ENCODE data around the gene PTPN4. TPM values are rescaled to one million over a fixed set of nuclear protein-coding genes. Genes with fewer than 3 reads are reported as not detected.
"Not testable (repeated sequence)": the region's sequence is repeated elsewhere in the genome, so short reads cannot be mapped to it uniquely, and the experiment has no call there.

The PTPN4 gene
- total RNA-seq, 1 donor from 2014 or later: 37.4 TPM

DNA sequence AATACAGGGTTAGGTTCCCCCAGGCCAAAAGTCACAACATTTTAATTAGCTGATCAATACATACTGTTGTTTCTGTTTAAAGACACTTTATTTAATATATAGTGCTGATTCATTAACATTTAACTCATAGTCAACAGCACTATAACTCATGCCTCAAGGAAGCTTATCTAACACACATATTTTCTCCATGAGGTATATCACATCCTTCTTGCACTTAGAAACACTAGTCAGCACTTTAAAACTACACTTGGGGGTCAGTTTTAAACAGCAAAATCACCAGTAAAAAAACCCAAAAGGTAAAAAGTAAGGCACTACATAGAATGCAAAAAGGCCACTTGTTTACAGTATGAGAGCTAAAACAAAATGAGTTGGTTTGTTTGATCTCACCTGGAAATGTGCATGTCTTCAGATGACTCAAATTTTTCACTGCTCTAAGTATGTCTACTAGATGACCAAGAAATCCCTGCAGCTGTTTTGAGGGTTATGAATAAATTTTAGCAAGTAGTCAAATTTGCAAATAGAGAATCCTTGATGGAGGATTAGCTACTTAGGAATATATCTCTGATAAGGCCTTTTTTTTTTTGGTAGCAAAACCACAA is 199.0 kb downstream of the PTPN4 start:
- peaks cover 45% of the 10 kb centered on the region for H3K36me3 Mint-ChIP-seq
- no peaks in the 10 kb centered on the region for H3K27me3 Mint-ChIP-seq
- TF ChIP-seq, protein P1, sequence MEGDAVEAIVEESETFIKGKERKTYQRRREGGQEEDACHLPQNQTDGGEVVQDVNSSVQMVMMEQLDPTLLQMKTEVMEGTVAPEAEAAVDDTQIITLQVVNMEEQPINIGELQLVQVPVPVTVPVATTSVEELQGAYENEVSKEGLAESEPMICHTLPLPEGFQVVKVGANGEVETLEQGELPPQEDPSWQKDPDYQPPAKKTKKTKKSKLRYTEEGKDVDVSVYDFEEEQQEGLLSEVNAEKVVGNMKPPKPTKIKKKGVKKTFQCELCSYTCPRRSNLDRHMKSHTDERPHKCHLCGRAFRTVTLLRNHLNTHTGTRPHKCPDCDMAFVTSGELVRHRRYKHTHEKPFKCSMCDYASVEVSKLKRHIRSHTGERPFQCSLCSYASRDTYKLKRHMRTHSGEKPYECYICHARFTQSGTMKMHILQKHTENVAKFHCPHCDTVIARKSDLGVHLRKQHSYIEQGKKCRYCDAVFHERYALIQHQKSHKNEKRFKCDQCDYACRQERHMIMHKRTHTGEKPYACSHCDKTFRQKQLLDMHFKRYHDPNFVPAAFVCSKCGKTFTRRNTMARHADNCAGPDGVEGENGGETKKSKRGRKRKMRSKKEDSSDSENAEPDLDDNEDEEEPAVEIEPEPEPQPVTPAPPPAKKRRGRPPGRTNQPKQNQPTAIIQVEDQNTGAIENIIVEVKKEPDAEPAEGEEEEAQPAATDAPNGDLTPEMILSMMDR (conservative IDR thresholded peaks at IDR 0.05): no peak
- H3K4me3 Mint-ChIP-seq: no peak overlapping the region
- DNase-seq (ENCODE audit: extremely low spot score, unreplicated experiment): no peak
- H3K9me3 Mint-ChIP-seq: no peaks in the 10 kb centered on the region
- no peaks in the 10 kb centered on the region for H3K4me1 Mint-ChIP-seq (ENCODE audit: unreplicated experiment)
- H3K27ac Mint-ChIP-seq: no peak overlapping the region

DNA sequence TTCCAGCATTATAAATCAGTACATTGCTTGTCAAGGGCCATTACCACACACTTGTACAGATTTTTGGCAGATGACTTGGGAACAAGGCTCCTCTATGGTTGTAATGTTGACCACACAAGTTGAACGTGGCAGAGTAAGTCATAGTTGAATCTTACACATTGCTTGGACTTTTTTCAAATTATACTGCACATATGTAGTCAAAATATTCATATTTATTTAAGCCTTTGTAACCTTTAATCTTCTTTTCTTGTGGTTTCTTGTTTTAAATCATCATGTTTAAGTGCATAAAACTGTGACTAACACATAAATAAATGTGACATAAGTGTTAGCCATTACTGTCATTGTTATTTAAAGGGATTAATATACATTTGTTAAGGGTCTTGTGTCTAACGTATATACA is 201.1 kb downstream of the PTPN4 start:
- H3K36me3 Mint-ChIP-seq: peaks cover 49% of the 10 kb centered on the region

DNA sequence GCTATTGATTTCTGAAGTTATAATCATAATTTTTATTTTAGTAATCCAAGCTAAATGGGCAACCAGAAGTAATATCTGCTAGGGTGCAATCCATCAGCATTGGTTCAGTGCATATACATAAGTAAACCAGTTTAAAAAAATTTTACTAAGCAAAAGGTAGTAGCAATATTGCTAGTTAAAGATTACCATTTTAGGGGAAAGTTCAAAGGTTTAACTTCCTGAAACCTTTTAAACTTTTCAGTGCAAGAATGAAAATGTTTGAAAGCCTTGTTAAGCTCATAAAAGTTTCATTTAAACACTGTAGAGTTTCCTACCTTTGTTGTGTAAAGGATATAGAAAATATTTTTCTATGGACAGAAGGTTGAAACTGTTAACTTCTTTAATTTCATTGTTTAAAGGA is 222.2 kb downstream of the PTPN4 start:
- no peaks in the 10 kb centered on the region for H3K27me3 Mint-ChIP-seq

More for the DNA sequence above, 201.1 kb downstream of the PTPN4 start:
- no peaks in the 10 kb centered on the region for H3K9me3 Mint-ChIP-seq
- no peaks in the 10 kb centered on the region for H3K27me3 Mint-ChIP-seq
- H3K27ac Mint-ChIP-seq: no peak overlapping the region
- H3K4me3 Mint-ChIP-seq: no peak overlapping the region
- H3K4me1 Mint-ChIP-seq (ENCODE audit: unreplicated experiment): no peaks in the 10 kb centered on the region
- no peak for DNase-seq (ENCODE audit: extremely low spot score, unreplicated experiment)
- TF ChIP-seq, protein P1 (conservative IDR thresholded peaks at IDR 0.05): no peak

DNA sequence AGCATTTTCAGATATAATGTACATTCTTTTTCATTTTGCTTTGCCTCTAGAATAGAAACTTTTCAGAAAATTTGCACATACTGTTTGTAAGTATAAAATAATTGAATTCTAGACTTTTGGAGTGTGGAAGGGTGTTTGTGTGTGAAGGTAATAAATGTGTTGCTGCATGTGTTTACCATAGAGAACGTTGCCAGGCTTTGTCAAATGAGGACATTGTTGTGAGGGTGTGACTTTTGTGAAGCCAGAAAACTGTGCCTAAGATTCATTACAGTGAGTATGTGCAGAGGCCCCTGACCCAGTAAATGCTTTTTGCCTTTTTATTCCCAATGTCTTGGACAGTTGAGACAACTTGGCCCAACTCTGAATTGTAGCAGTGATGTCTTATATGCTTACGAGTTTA is 222.8 kb downstream of the PTPN4 start:
- no peaks in the 10 kb centered on the region for H3K4me1 Mint-ChIP-seq (ENCODE audit: unreplicated experiment)
- H3K9me3 Mint-ChIP-seq: no peaks in the 10 kb centered on the region
- H3K36me3 Mint-ChIP-seq: no peaks in the 10 kb centered on the region
- no peak overlapping the region for H3K27ac Mint-ChIP-seq
- no peak for DNase-seq (ENCODE audit: extremely low spot score, unreplicated experiment)
- no peaks in the 10 kb centered on the region for H3K27me3 Mint-ChIP-seq
- TF ChIP-seq, protein P1 (conservative IDR thresholded peaks at IDR 0.05): no peak
- H3K4me3 Mint-ChIP-seq: no peak overlapping the region

More for the DNA sequence above, 222.2 kb downstream of the PTPN4 start:
- no peak for DNase-seq (ENCODE audit: extremely low spot score, unreplicated experiment)
- no peaks in the 10 kb centered on the region for H3K9me3 Mint-ChIP-seq
- no peak overlapping the region for H3K4me3 Mint-ChIP-seq
- TF ChIP-seq, protein P1 (conservative IDR thresholded peaks at IDR 0.05): no peak
- H3K4me1 Mint-ChIP-seq (ENCODE audit: unreplicated experiment): no peaks in the 10 kb centered on the region
- no peaks in the 10 kb centered on the region for H3K36me3 Mint-ChIP-seq
- H3K27ac Mint-ChIP-seq: no peak overlapping the region

DNA sequence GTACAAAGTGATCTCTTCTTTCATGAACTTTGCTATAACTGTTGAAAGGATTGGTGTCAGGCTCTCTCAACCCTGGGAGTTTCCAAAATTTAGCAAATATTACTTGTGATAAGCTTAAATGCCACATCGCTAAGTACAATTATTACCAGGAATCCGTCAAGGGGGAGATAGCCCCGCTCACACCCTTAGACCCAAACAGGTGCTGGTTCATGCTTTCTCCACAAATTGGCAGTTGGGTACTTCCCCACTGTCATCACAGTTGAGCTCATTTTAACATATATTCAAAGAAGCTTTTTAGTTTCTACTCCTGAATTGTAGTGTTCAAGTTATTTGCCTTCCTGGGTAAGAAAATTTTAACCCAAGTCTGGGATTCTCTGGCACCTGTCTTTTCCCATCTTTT is 223.4 kb downstream of the PTPN4 start:
- Mint-ChIP-seq H3K4me1 (ENCODE audit: unreplicated experiment) (no peaks in the 10 kb centered on the region), H3K27ac (no peak overlapping the region), H3K9me3 (no peaks in the 10 kb centered on the region), H3K27me3 (no peaks in the 10 kb centered on the region), H3K4me3 (no peak overlapping the region), H3K36me3 (no peaks in the 10 kb centered on the region)
- TF ChIP-seq, protein P1 (conservative IDR thresholded peaks at IDR 0.05): no peak
- no peak for DNase-seq (ENCODE audit: extremely low spot score, unreplicated experiment)

DNA sequence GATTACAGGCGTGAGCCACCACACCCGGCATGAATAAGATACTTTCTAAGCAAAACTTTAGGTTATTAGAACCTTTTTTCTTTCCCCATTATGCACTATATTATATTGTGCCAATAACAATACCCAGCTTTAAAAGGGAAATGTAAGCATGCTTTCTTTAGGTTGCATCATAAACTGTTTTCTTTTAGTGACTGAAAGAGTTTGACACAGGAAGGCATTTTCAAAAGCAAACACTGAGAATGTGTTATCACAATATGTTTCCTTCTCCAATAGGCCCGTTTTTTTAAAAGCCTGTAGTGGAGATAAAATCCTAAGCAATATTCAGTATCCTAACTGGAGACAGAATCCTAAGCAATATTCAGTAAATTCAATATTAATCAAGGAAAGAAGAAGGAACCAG is 236.4 kb downstream of the PTPN4 start:
- Mint-ChIP-seq H3K36me3 (peaks cover 3% of the 10 kb centered on the region), H3K4me3 (no peak overlapping the region), H3K9me3 (peaks cover 4% of the 10 kb centered on the region), H3K27ac (no peak overlapping the region), H3K27me3 (no peaks in the 10 kb centered on the region), H3K4me1 (ENCODE audit: unreplicated experiment) (no peaks in the 10 kb centered on the region)
- TF ChIP-seq, protein P1 (conservative IDR thresholded peaks at IDR 0.05): no peak
- DNase-seq (ENCODE audit: extremely low spot score, unreplicated experiment): no peak

DNA sequence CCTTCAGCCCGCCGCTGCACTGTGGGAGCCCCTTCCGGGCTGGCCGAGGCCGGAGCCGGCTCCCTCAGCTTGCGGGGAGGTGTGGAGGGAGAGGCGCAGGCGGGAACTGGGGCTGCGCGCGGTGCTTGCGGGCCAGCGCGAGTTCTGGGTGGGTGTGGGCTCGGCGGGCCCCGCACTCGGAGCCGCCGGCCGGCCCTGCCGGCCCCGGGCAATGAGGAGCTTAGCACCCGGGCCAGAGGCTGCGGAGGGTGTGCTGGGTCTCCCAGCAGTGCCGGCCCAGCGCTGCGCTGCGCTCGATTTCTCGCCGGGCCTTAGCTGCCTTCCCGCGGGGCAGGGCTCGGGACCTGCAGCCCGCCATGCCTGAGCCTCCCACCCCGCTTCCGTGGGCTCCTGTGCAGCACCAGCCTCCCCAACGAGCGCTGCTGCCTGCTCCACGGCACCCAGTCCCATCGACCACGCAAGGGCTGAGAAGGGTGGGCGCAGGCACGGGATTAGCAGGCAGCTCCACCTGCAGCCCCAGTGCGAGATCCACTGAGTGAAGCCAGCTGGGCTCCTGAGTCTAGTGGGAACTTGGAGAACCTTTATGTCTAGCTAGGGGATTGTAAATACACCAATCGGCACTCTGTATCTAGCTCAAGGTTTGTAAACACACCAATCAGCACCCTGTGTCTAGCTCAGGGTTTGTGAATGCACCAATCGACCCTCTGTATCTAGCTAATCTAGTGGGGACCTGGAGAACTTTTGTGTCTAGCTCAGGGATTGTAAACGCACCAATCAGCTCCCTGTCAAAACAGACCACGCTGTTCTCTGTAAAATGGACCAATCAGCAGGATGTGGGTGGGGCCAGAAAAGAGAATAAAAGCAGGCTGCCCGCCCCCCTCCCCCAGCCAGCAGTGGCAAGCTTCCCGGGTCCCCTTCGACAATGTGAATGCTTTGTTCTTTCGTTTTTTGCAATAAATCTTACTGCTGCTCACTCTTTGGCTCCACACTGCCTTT is 237.5 kb downstream of the PTPN4 start:
- not testable (repeated sequence) for H3K27me3 Mint-ChIP-seq; H3K4me3 Mint-ChIP-seq; H3K27ac Mint-ChIP-seq; H3K36me3 Mint-ChIP-seq; H3K4me1 Mint-ChIP-seq (ENCODE audit: unreplicated experiment); DNase-seq (ENCODE audit: extremely low spot score, unreplicated experiment); H3K9me3 Mint-ChIP-seq
